Measurements from ENCODE around the gene RIN2. TPM values are rescaled to one million over a fixed set of nuclear protein-coding genes. Genes with fewer than 3 reads are reported as not detected.

Gene RIN2
- total RNA-seq, 6 experiments from 2014 or later, result 7.0 to 37.7 (median 13.8) TPM

- no peaks in the 10 kb centered on the region for H3K27me3 ChIP-seq
- peak overlapping the region; percentile 58 to 88 (median 66) for H3K4me3 ChIP-seq
- WGBS (ENCODE audit: insufficient coverage, low coverage, low lambda C conversion rate, missing lambda C conversion rate), result 1% methylated on average over 10 of the region's 45 CpGs
- no peaks in the 10 kb centered on the region for H3K9me3 ChIP-seq
- peak overlapping the region; percentile 78 to 90 (median 84) for H3K27ac ChIP-seq
- ATAC-seq, result peak; percentile 75 to 88 (median 80)
- DNase-seq, result peak; percentile 91 to 93 (median 91)
- no peak for TF ChIP-seq CTCF (IDR thresholded peaks at IDR 0.05)
- peak; percentile 55 for TF ChIP-seq POLR2A (IDR thresholded peaks at IDR 0.05)
- no peaks in the 10 kb centered on the region for H3K36me3 ChIP-seq
- intact Hi-C loops (cut with DNase I), result no loop called here
- peaks cover 0 to 24% (median 10%) of the 10 kb centered on the region in 4 donors for H3K4me1 ChIP-seq
Measured at GRCh38 chr20:19757487-19758132, 448 bp upstream of the RIN2 start.

- Histone ChIP-seq H3K27ac (peak overlapping the region; percentile 78 to 90 (median 84)), H3K4me1 (peaks cover 0 to 24% (median 10%) of the 10 kb centered on the region in 4 donors), H3K36me3 (no peaks in the 10 kb centered on the region), H3K4me3 (peak overlapping the region; percentile 58 to 88 (median 66)), H3K27me3 (no peaks in the 10 kb centered on the region), H3K9me3 (no peaks in the 10 kb centered on the region)
- WGBS (ENCODE audit: insufficient coverage, low coverage, low lambda C conversion rate, missing lambda C conversion rate), result under 1% methylated on average over 10 of the region's 54 CpGs
- ATAC-seq (peak; percentile 38 to 68 (median 55)), DNase-seq (peak; percentile 70 to 80 (median 77))
- intact Hi-C loops (cut with DNase I), result no loop called here
- TF ChIP-seq POLR2A (IDR thresholded peaks at IDR 0.05), result no peak
- TF ChIP-seq CTCF (IDR thresholded peaks at IDR 0.05), result no peak
Measured at GRCh38 chr20:19758501-19759331, 658 bp downstream of the RIN2 start.

GRCh38 chr20:19760371-19760721, 2.3 kb downstream of the RIN2 start:
- ATAC-seq (no peak), DNase-seq (no peak)
- intact Hi-C loops (cut with DNase I), result no loop called here

GRCh38 chr20:19761326-19761725, 3.3 kb downstream of the RIN2 start:
- H3K27ac ChIP-seq, result no peak overlapping the region
- ATAC-seq (no peak), DNase-seq (no peak)
- no peaks in the 10 kb centered on the region for H3K9me3 ChIP-seq
- no peaks in the 10 kb centered on the region for H3K36me3 ChIP-seq
- intact Hi-C loops (cut with DNase I), result no loop called here
- H3K27me3 ChIP-seq, result no peaks in the 10 kb centered on the region
- peaks cover 0 to 24% (median 10%) of the 10 kb centered on the region in 4 donors for H3K4me1 ChIP-seq
- TF ChIP-seq CTCF (IDR thresholded peaks at IDR 0.05) (no peak), POLR2A (IDR thresholded peaks at IDR 0.05) (no peak)
- H3K4me3 ChIP-seq, result no peak overlapping the region

More at GRCh38 chr20:19760371-19760721, 2.3 kb downstream of the RIN2 start:
- peaks cover 0 to 24% (median 10%) of the 10 kb centered on the region in 4 donors for H3K4me1 ChIP-seq
- no peaks in the 10 kb centered on the region for H3K27me3 ChIP-seq
- H3K36me3 ChIP-seq, result no peaks in the 10 kb centered on the region
- TF ChIP-seq POLR2A (IDR thresholded peaks at IDR 0.05) (no peak), CTCF (IDR thresholded peaks at IDR 0.05) (no peak)
- H3K4me3 ChIP-seq, result no peak overlapping the region
- peak overlapping the region in 2 of 3 donors; percentile 84 to 90 for H3K27ac ChIP-seq
- WGBS (ENCODE audit: insufficient coverage, low coverage, low lambda C conversion rate, missing lambda C conversion rate), result 83% methylated on average over 1 of the region's 3 CpGs
- H3K9me3 ChIP-seq, result no peaks in the 10 kb centered on the region

All from right lobe of liver (tissue), 6 donors.